Stimulated activated CD8-positive, alpha-beta memory T cell treated with anti-CD3 and anti-CD28 coated beads, Interleukin-12 subunit alpha, Interleukin-12 subunit beta, amount 100 ng/mL, for 4 hours (primary cell): ENCODE results near the gene PTPRR.

Experiments
- DNase-seq: peaks from one replicate; pipeline ENCODE4 v3.0.0-alpha.2; 2020; ENCODE audit warnings: low read depth

The PTPRR gene

GRCh38 chr12:70796989-70797388, 123.5 kb downstream of the PTPRR start:
- no peak for DNase-seq

- DNase-seq = no peak
Observed at GRCh38 chr12:70795608-70796007, 124.9 kb downstream of the PTPRR start.

DNA sequence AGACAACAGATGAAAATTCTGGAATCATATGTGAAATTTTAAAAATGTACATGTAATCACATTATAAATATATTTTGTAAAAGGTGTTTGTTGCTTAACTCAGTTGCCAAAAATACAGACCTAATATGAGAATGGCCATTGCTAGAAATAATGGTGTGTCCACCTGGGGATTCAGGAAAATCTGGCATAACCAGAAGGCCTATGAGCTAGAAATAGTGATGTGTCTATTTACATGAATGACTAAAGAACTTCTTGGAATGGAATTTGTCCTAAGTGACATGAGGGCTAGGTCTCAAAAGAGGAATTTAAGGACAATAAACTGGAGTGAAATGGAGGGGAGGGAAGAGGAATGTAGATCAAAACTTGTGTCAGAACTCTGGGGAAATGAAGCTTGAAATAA, 126.4 kb downstream of the PTPRR start:
- DNase-seq = no peak

- no peak for DNase-seq
Observed at GRCh38 chr12:70788774-70789173, 131.8 kb downstream of the PTPRR start.

GRCh38 chr12:70787612-70788011, 132.9 kb downstream of the PTPRR start:
- no peak for DNase-seq

GRCh38 chr12:70785896-70786295, 134.6 kb downstream of the PTPRR start:
- DNase-seq = no peak

GRCh38 chr12:70784042-70784668, 136.4 kb downstream of the PTPRR start:
- no peak for DNase-seq

DNA sequence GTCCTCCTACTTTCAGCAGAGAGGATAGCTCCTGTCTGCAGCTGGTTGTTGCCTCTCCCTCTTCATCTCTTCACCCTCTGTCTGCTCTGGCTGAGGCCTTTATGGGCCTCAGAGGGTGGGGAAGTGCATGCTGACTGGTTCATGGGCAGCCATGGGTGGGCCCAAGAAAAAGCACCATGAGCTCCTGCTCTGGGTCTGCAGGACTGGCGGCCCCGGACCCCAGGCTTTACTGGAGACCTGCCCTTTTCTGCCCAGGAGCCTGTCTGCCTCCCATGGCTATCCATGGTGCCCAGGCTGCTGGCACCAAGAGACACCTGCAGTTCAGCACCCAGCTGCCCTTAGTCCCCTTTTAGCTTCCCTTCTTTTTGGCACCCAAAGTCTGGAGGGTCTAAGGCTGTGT, 137.1 kb downstream of the PTPRR start:
- no peak for DNase-seq

GRCh38 chr12:70779250-70779649, 141.3 kb downstream of the PTPRR start:
- DNase-seq = no peak

GRCh38 chr12:70774055-70774454, 146.5 kb downstream of the PTPRR start:
- DNase-seq = no peak

DNA sequence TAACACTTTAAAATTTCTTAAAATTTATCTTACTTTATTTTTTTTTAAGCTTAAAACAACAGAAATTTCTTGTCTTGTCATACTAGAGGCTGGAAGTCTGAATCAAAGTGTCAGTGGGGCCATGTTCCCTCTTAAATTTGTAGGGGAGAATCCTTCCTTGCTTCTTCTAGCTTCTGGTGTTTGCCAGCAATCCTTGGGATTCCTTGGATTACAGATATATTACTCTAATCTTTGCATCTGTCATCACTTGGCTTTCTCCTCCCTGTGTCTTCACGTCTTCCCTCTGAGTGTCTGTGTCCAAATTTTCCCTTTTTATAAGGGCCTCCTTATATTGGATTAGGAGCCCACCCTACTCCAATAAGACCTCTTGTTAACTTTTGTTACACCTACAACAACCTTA, 147.7 kb downstream of the PTPRR start:
- no peak for DNase-seq

GRCh38 chr12:70771581-70771980, 149.0 kb downstream of the PTPRR start:
- no peak for DNase-seq

DNA sequence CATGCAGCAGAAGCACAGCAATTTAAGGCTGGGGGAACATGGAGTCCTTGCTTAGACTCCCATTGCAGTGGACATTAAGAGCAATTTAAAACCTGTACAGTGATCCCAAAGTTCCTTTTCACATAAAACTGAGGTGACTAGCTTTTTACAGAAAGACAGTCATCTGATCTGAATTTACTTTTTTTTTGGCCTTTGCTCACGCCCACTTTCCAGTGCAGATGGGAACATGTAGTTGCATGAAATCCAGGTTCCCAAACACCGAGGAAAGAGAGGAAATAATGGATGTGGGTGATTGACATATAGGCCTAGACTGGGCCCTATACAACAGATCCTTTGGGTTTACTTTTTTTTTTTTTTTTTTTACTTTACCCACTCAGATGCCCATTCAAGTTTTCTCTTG, 156.9 kb downstream of the PTPRR start:
- DNase-seq = no peak

- no peak for DNase-seq
Observed at GRCh38 chr12:70762000-70762399, 158.5 kb downstream of the PTPRR start.

DNA sequence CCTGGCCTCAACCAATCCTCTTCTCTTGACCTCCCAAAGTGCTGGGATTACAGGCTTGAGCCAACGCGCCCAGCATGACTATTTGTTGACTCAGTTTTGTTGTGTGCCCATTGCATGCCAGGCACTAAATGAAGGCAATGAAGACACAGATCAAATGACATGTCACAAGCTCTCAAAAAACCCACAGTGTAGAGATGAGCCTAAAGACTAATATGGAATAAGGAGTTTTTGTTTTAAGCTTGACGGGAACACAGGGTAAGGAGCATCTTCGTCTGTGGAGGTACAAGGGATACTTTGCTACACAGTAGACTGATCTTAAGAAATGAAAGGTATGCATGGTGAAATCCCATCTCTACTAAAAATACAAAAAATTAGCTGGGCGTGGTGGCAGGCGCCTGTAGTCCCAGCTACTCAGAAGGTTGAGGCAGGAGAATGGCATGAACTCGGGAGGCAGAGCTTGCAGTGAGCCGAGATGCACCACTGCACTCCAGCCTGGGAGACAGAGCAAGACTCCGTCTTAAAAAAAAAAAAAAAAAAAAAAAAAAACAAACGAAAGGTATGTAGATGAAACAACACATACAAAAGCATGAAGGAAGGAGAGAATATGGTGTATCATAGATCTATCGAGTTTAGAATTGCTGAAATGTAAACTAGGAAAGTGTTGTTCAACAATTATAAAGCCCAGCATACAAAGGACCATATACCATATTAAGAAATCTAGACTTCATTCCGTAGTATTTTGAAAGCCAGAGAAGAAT, 161.2 kb downstream of the PTPRR start:
- no peak for DNase-seq

- DNase-seq = no peak
Observed at GRCh38 chr12:70758494-70758845, 162.1 kb downstream of the PTPRR start.

DNA sequence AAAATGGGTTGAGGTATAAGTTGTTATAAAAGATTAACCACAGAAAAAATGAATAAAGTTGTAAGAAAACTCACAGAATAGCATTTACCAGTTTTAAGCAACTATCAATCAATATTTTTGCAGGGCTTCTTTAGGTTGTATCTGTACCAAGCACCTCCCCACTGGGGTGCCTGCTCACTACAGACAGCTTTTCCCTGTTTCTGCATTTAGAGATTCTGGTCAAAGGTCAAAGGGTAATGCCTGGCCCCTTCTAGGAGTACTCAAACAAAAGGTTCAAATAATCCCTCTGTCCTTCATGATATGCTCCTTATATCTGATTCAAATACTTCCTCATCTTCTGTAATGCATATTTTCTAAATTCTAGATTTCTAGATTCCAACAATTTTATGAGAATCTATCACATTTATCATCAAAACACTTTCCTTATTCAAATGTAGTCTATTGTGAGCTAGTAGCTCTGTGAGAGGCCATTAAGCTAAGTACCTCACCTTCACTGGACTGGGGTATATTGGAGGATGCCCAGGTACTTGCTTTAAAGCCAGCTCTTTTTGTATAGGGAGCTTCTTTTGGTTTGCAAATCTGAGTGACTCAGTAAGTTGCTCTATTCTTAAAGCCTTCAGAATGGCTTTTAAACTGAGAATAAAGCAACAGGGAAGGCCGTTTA, 162.6 kb downstream of the PTPRR start:
- no peak for DNase-seq

DNA sequence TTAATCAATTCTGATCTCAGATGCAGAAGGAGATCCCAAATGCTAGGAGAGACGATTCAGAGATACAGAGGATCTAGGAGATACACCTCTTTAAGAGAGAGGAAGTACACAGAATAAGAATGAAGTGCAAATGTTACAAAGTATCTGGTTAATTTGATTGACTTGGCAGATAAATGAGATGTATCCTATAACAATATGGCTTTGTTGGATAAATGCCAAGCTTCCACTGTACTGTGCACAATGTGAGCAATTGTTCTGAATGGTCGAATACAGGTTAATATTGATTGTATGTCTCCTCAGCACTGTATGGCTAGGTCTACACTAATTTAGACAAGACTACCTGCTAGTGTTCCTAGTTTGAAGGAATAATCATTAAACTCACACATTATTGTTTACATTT, 163.7 kb downstream of the PTPRR start:
- no peak for DNase-seq

- DNase-seq = no peak
Observed at GRCh38 chr12:70756118-70756517, 164.4 kb downstream of the PTPRR start.

GRCh38 chr12:70754330-70754741, 166.2 kb downstream of the PTPRR start:
- DNase-seq = no peak

DNA sequence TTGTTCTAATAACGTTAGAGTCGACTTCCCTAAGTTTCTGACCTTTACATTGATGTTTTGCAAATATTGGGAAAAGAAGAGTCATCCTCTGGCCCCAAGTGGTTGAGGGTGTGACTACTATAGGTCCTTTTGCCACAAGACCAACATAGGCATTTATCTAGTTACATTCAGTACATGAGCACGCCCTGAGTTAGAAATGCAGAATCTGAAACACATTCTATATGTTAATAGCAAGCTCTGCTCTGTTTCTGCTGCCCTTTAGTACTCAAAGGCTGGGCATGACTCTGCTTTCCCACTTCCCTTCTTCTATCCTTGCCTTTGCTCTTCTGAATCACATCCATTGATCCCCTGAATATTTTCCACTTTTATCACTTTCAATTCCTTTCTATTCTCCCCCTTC, 168.2 kb downstream of the PTPRR start:
- no peak for DNase-seq

DNA sequence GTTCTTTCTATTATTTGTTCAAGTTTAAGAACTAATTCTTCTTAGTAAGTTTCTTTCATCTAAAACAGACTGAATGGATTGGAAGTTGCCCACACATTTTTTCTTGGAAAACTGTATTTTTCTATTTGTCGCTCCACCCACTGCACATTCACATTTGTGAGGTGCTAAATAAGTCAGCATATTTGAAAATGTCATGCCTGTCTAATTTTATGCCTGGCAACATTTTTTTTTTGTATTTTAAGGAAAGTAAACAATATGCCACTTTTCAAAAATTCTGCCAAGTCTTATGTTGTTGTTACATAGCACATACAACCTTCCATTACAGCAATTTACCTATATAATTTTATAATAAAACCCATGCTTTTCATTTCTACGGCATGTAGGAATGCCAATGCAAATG, 170.6 kb downstream of the PTPRR start:
- DNase-seq = no peak

- DNase-seq = no peak
Observed at GRCh38 chr12:70748809-70749208, 171.7 kb downstream of the PTPRR start.
